K562 (cell line): ENCODE measurements around the gene ITGA3. TPM values are rescaled to one million over a fixed set of nuclear protein-coding genes. Genes with fewer than 3 reads are reported as not detected.

Experiments used
- ARID1B ChIP-seq: fragments of 450-650 bp; IDR thresholded peaks from 2 replicates; pipeline ENCODE4 v1.6.1; 2016; ENCODE audit warnings: antibody characterized with exemption, mild to moderate bottlenecking, inconsistent platforms
- ARNT ChIP-seq, 2 experiments: fragments of 450-650 bp; IDR thresholded peaks; 2 replicates each; pipeline ENCODE4 v1.6.1; 2016; ENCODE audit warnings: mild to moderate bottlenecking in 1 of 2
- CBFB ChIP-seq: sonication (generic); formaldehyde crosslinking; IDR thresholded peaks from 2 replicates; pipeline ENCODE4 v1.4.0; 2020; ENCODE audit warnings: mild to moderate bottlenecking, missing genetic modification reagents
- CREB5 ChIP-seq: fragments of 250-450 bp; sonication (Bioruptor Pico); IDR thresholded peaks from 2 replicates; pipeline ENCODE4 v1.5.0; 2020; ENCODE audit warnings: mild to moderate bottlenecking
- GATA2 ChIP-seq: sonication (generic); formaldehyde crosslinking; IDR thresholded peaks from 2 replicates; pipeline ENCODE4 v1.4.0; 2020; ENCODE audit warnings: mild to moderate bottlenecking, missing genetic modification reagents
- JUNB ChIP-seq: fragments of 450-650 bp; formaldehyde crosslinking; conservative IDR thresholded peaks from 2 replicates; pipeline ENCODE4 v1.4.0; 2020; ENCODE audit warnings: mild to moderate bottlenecking
- KLF6 ChIP-seq: fragments of 250-450 bp; sonication (Bioruptor Pico); IDR thresholded peaks from 2 replicates; pipeline ENCODE4 v1.4.0; 2020; ENCODE audit warnings: mild to moderate bottlenecking, moderate library complexity, borderline replicate concordance
- LARP7 ChIP-seq: fragments of 450-650 bp; IDR thresholded peaks from 2 replicates; pipeline ENCODE4 v1.6.1; 2016
- MTA3 ChIP-seq: fragments of 450-650 bp; formaldehyde crosslinking; IDR thresholded peaks from 2 replicates; pipeline ENCODE4 v1.6.1; 2017; ENCODE audit warnings: mild to moderate bottlenecking, borderline replicate concordance
- POLR3G ChIP-seq: IDR thresholded peaks from 2 replicates; pipeline ENCODE4 v1.6.1; 2011; ENCODE audit not compliant: insufficient read length, insufficient replicate concordance; ENCODE audit errors: extremely low read depth
- RUNX1 ChIP-seq: sonication (generic); IDR thresholded peaks from 2 replicates; pipeline ENCODE4 v1.6.1; 2016; ENCODE audit warnings: antibody characterized with exemption, low read depth
- SMAD3 ChIP-seq: fragments of 450-650 bp; formaldehyde crosslinking; conservative IDR thresholded peaks from 2 replicates; pipeline ENCODE4 v1.4.0; 2020; ENCODE audit warnings: mild to moderate bottlenecking
- ZFP30 ChIP-seq: fragments of 250-450 bp; sonication (Bioruptor Pico); IDR thresholded peaks from 2 replicates; pipeline ENCODE4 v1.8.0; 2022; ENCODE audit warnings: moderate library complexity, mild to moderate bottlenecking, inconsistent platforms, borderline replicate concordance
- ZNF143 ChIP-seq: sonication (generic); formaldehyde crosslinking; IDR thresholded peaks from 2 replicates; pipeline ENCODE4 v1.9.0; 2022; ENCODE audit warnings: mild to moderate bottlenecking, missing genetic modification reagents
- ZNF197 ChIP-seq: fragments of 200-800 bp; sonication (Bioruptor generic); IDR thresholded peaks from 2 replicates; pipeline ENCODE4 v1.6.1; 2016; ENCODE audit warnings: low read depth, missing genetic modification characterization, missing compliant biosample characterization
- ZNF445 ChIP-seq: fragments of 250-450 bp; sonication (Bioruptor Pico); IDR thresholded peaks from 2 replicates; pipeline ENCODE4 v1.4.0; 2020; ENCODE audit warnings: low read depth, mild to moderate bottlenecking, moderate library complexity
- polyA plus RNA-seq, 8 experiments: library from polyadenylated mRNA; depleted of rRNA in 4 of 8; stranded (reverse) in 5 of 8; unstranded in 3 of 8; fragments of >200 nt; fragmentation: Nextera tagmentation in 2 of 8; fragmentation: Illumina TruSeq in 1 of 8; extraction: Ambion mirVana in 2 of 8; extraction: Trizol in 1 of 8; gene quantifications; 2 replicates each; pipeline versions ENCODE4 v1.2.1 to v1.2.3, GENCODE V29; 2011 to 2014; ENCODE audit warnings: inconsistent platforms in 1 of 8, missing spikeins in 1 of 8
- total RNA-seq, 7 experiments: library from RNA; depleted of rRNA in 6 of 7; stranded (reverse); fragments of >200 nt in 6 of 7; fragmentation: Illumina TruSeq in 2 of 7; extraction: Trizol in 2 of 7; gene quantifications; 2 replicates each; pipeline versions ENCODE4 v1.2.1 to v1.2.3, GENCODE V29; 2011 to 2021; ENCODE audit warnings: low replicate concordance in 1 of 7
- TF ChIP-seq, protein P1 (sequence below): IDR thresholded peaks from 2 replicates; pipeline ENCODE4 v1.6.1; 2011; ENCODE audit warnings: borderline replicate concordance, low read depth, mild to moderate bottlenecking, moderate library complexity, low read length; ENCODE audit not compliant: insufficient read depth, poor library complexity, severe bottlenecking
- TF ChIP-seq, protein P2 (sequence below): fragments of 450-650 bp; IDR thresholded peaks from 2 replicates; pipeline ENCODE4 v1.6.1; 2016; ENCODE audit warnings: antibody characterized with exemption
- TF ChIP-seq, protein P3 (sequence below), 2 experiments: fragments of 450-650 bp in 1 of 2; sonication (generic) in 1 of 2; formaldehyde crosslinking in 1 of 2; IDR thresholded peaks in 1 of 2; conservative IDR thresholded peaks in 1 of 2; 2 replicates each; pipeline versions ENCODE4 v1.6.1 to v1.8.1; 2016 to 2023; ENCODE audit warnings: mild to moderate bottlenecking in 2 of 2, moderate library complexity in 2 of 2, inconsistent platforms in 1 of 2, missing genetic modification reagents in 1 of 2
- TF ChIP-seq, protein P4 (sequence below): IDR thresholded peaks from 2 replicates; pipeline ENCODE4 v1.6.1; 2012; ENCODE audit warnings: low read depth, low read length, improper control_type of control experiment, borderline replicate concordance

Gene ITGA3
- total and polyA plus RNA-seq, 9 of the 15 experiments (the other 6 are each of a cell fraction or from before 2014, with no cell fraction given), result 0.03 to 0.75 (median 0.14) TPM; not detected in 2

GRCh38 chr17:50117202-50118051 lies 61.5 kb downstream of the ITGA3 start (continued):
- TF ChIP-seq ARID1B (no peak), POLR3G (no peak), KLF6 (CRISPR knock-in tag) (no peak), ARNT (IDR thresholded peaks at IDR 0.05) (no peak), CREB5 (CRISPR knock-in tag) (no peak), GATA2 (CRISPR knock-in tag) (no peak), RUNX1 (no peak), ZFP30 (CRISPR knock-in tag) (no peak), SMAD3 (no peak), ZNF143 (CRISPR knock-in tag) (no peak), ZNF197 (CRISPR knock-in tag) (no peak), ZNF445 (CRISPR knock-in tag) (no peak), CBFB (CRISPR knock-in tag) (no peak), LARP7 (no peak), JUNB (CRISPR knock-in tag) (no peak), MTA3 (peak; percentile 58; the same call in 1 of the 2 replicates)
- TF ChIP-seq, protein P1, sequence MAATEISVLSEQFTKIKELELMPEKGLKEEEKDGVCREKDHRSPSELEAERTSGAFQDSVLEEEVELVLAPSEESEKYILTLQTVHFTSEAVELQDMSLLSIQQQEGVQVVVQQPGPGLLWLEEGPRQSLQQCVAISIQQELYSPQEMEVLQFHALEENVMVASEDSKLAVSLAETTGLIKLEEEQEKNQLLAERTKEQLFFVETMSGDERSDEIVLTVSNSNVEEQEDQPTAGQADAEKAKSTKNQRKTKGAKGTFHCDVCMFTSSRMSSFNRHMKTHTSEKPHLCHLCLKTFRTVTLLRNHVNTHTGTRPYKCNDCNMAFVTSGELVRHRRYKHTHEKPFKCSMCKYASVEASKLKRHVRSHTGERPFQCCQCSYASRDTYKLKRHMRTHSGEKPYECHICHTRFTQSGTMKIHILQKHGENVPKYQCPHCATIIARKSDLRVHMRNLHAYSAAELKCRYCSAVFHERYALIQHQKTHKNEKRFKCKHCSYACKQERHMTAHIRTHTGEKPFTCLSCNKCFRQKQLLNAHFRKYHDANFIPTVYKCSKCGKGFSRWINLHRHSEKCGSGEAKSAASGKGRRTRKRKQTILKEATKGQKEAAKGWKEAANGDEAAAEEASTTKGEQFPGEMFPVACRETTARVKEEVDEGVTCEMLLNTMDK, result peak; percentile 23
- TF ChIP-seq, protein P2, sequence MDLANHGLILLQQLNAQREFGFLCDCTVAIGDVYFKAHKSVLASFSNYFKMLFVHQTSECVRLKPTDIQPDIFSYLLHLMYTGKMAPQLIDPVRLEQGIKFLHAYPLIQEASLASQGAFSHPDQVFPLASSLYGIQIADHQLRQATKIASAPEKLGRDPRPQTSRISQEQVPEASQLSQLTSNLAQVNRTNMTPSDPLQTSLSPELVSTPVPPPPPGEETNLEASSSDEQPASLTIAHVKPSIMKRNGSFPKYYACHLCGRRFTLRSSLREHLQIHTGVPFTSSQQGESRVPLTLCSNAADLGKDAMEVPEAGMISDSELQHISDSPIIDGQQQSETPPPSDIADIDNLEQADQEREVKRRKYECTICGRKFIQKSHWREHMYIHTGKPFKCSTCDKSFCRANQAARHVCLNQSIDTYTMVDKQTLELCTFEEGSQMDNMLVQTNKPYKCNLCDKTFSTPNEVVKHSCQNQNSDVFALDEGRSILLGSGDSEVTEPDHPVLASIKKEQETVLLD, result no peak
- TF ChIP-seq, protein P3, sequence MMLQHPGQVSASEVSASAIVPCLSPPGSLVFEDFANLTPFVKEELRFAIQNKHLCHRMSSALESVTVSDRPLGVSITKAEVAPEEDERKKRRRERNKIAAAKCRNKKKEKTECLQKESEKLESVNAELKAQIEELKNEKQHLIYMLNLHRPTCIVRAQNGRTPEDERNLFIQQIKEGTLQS (IDR thresholded peaks at IDR 0.05), result no peak
- TF ChIP-seq, protein P3 (CRISPR knock-in tag; conservative IDR thresholded peaks at IDR 0.05), result no peak
- TF ChIP-seq, protein P4, sequence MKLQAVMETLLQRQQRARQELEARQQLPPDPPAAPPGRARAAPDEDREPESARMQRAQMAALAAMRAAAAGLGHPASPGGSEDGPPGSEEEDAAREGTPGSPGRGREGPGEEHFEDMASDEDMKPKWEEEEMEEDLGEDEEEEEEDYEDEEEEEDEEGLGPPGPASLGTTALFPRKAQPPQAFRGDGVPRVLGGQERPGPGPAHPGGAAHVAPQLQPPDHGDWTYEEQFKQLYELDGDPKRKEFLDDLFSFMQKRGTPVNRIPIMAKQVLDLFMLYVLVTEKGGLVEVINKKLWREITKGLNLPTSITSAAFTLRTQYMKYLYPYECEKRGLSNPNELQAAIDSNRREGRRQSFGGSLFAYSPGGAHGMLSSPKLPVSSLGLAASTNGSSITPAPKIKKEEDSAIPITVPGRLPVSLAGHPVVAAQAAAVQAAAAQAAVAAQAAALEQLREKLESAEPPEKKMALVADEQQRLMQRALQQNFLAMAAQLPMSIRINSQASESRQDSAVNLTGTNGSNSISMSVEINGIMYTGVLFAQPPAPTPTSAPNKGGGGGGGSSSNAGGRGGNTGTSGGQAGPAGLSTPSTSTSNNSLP, result no peak
